Prostate gland (tissue), 2 donors: ENCODE data around the gene KLF1.

Experiments used
- CTCF ChIP-seq, 4 experiments: fragments of 200-600 bp in 2 of 4; fragments of 450-650 bp in 2 of 4; sonication (generic) in 2 of 4; IDR thresholded peaks; 1 replicate in 3 of 4; 2 replicates in 1 of 4; pipeline ENCODE4 v1.5.1; 2016 to 2019; ENCODE audit warnings: antibody characterized with exemption in 4 of 4, mild to moderate bottlenecking in 2 of 4, moderate library complexity in 2 of 4
- POLR2A ChIP-seq: fragments of 450-650 bp; IDR thresholded peaks from one replicate; pipeline ENCODE4 v1.6.1; 2016; ENCODE audit warnings: antibody characterized with exemption, mild to moderate bottlenecking

- no peak for TF ChIP-seq CTCF (IDR thresholded peaks at IDR 0.05)
- no peak for TF ChIP-seq POLR2A
Observed at GRCh38 chr19:12834566-12834943, 52.4 kb downstream of the KLF1 start, which contains the start of gene RTBDN.
